Uterus (tissue), 4 donors: ENCODE results near the gene ARHGEF40. TPM values are rescaled to one million over a fixed set of nuclear protein-coding genes. Genes with fewer than 3 reads are reported as not detected.

Experiments
- DNase-seq, 2 donors: peaks; one replicate each; pipeline ENCODE4 v3.0.0-alpha.2; 2019 to 2020
- H3K27ac ChIP-seq, 2 donors: fragments of 200-600 bp; sonication (generic); 1 replicate in 1 of 2; 2 replicates in 1 of 2; pipeline ENCODE4 v1.5.1; 2016 to 2018
- H3K27me3 ChIP-seq, 2 donors: fragments of 200-600 bp; sonication (generic); one replicate each; pipeline ENCODE4 v1.5.1; 2018 to 2019; ENCODE audit warnings: control low read depth in 1 of 2
- H3K36me3 ChIP-seq, 2 donors: fragments of 200-600 bp; sonication (generic); one replicate each; pipeline ENCODE4 v1.5.1; 2019; ENCODE audit warnings: control low read depth in 1 of 2
- H3K4me1 ChIP-seq, 2 donors: fragments of 200-600 bp; sonication (generic); one replicate each; pipeline ENCODE4 v1.5.1; 2018 to 2019; ENCODE audit warnings: control low read depth in 1 of 2
- H3K4me3 ChIP-seq, 2 donors: fragments of 200-600 bp; sonication (generic); 1 replicate in 1 of 2; 2 replicates in 1 of 2; pipeline ENCODE4 v1.5.1; 2018 to 2019; ENCODE audit warnings: mild to moderate bottlenecking in 1 of 2
- H3K9me3 ChIP-seq, 2 donors: fragments of 200-600 bp; sonication (generic); one replicate each; pipeline ENCODE4 v1.5.1; 2019; ENCODE audit warnings: control low read depth in 1 of 2
- POLR2A ChIP-seq, 2 donors: fragments of 450-650 bp; IDR thresholded peaks; one replicate each; pipeline ENCODE4 v1.6.1; 2016; ENCODE audit warnings: antibody characterized with exemption in 2 of 2, mild to moderate bottlenecking in 1 of 2, moderate library complexity in 1 of 2
- intact Hi-C: fragments of 100-400 bp; cut with DNase I; formaldehyde crosslinking; loops from one replicate; pipeline ENCODE4 v1.15.1; 2023; ENCODE audit warnings: low total_unique reads
- total RNA-seq, 4 donors: library from RNA; depleted of rRNA in 3 of 4; stranded (reverse); fragments of >200 nt in 3 of 4; gene quantifications; one replicate each; pipeline versions ENCODE4 v1.1.0 to v1.2.4, GENCODE V29; 2014 to 2023
- TF ChIP-seq, protein P1 (sequence below), 4 experiments: fragments of 200-600 bp in 2 of 4; fragments of 450-650 bp in 2 of 4; sonication (generic) in 2 of 4; IDR thresholded peaks; one replicate each; pipeline ENCODE4 v1.5.1; 2016 to 2019; ENCODE audit warnings: antibody characterized with exemption in 4 of 4, mild to moderate bottlenecking in 2 of 4, moderate library complexity in 1 of 4
- donor health status: DM: yes; HTN: yes; CAD: no.

Gene ARHGEF40
- total RNA-seq, 4 donors from 2014 or later: 25.3 to 103 (median 66.9) TPM

DNA sequence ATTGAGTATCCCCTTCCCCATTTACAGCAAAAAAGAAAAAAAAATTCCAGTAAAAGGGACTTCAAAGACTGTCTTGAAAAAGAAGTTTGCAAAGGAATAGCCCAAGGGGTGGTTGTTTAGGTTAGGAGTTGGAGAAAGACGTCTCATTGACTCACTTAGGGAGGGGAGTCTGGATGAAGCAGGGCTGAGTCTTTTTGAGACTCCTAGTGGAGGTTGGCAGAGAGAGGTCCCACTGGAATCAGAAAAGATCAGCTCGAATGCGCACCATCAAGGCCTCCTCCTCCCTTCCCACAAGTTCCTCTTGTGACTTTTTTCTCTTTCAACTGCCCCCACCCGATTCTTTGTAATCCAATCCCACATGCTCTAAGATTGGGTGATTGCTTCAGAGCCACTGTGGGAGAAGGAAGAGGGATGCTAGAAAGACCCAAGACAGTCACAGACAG is 1.9 kb downstream of the ARHGEF40 start:
- TF ChIP-seq POLR2A (IDR thresholded peaks at IDR 0.05): no peak
- TF ChIP-seq, protein P1, sequence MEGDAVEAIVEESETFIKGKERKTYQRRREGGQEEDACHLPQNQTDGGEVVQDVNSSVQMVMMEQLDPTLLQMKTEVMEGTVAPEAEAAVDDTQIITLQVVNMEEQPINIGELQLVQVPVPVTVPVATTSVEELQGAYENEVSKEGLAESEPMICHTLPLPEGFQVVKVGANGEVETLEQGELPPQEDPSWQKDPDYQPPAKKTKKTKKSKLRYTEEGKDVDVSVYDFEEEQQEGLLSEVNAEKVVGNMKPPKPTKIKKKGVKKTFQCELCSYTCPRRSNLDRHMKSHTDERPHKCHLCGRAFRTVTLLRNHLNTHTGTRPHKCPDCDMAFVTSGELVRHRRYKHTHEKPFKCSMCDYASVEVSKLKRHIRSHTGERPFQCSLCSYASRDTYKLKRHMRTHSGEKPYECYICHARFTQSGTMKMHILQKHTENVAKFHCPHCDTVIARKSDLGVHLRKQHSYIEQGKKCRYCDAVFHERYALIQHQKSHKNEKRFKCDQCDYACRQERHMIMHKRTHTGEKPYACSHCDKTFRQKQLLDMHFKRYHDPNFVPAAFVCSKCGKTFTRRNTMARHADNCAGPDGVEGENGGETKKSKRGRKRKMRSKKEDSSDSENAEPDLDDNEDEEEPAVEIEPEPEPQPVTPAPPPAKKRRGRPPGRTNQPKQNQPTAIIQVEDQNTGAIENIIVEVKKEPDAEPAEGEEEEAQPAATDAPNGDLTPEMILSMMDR (IDR thresholded peaks at IDR 0.05): peak in 1 of 4 experiments; percentile 14

DNA sequence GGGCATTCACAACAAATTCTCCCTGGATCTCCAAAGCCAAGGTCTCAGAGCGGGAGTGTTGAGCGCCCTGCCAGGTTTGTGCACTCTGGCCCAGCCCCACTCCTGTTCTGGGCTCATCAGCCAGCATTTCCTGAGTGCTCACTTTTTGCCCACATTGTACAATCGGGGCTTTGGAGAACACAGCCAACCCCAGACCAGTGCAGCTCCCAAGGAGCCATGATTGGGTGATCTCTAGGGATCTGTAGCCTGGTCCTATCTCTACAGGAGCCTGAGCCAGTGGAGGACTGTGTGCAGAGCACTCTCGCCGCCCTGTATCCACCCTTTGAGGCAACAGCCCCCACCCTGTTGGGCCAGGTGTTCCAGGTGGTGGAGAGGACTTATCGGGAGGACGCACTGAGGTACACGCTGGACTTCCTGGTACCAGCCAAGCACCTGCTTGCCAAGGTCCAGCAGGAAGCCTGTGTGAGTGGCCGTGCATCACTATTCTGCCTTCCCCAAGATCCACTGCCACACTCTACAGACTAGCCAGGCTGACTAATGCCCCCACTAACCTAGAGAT is 2.8 kb downstream of the ARHGEF40 start:
- Histone ChIP-seq H3K9me3 (no peaks in the 10 kb centered on the region), H3K4me3 (no peak overlapping the region), H3K36me3 (no peaks in the 10 kb centered on the region), H3K4me1 (no peaks in the 10 kb centered on the region), H3K27ac (peak overlapping the region; percentile 95), H3K27me3 (no peaks in the 10 kb centered on the region)
- no peak for DNase-seq
- intact Hi-C loops: no loop called here
- TF ChIP-seq, protein P1 (IDR thresholded peaks at IDR 0.05): no peak
- no peak for TF ChIP-seq POLR2A (IDR thresholded peaks at IDR 0.05)

More for the DNA sequence above, 1.9 kb downstream of the ARHGEF40 start:
- H3K27ac ChIP-seq: peak overlapping the region; percentile 95
- no peaks in the 10 kb centered on the region for H3K36me3 ChIP-seq
- H3K4me1 ChIP-seq: no peaks in the 10 kb centered on the region
- H3K4me3 ChIP-seq: peak overlapping the region; percentile 59 to 63
- intact Hi-C loops: no loop called here
- H3K27me3 ChIP-seq: no peaks in the 10 kb centered on the region
- H3K9me3 ChIP-seq: no peaks in the 10 kb centered on the region
- DNase-seq: no peak

DNA sequence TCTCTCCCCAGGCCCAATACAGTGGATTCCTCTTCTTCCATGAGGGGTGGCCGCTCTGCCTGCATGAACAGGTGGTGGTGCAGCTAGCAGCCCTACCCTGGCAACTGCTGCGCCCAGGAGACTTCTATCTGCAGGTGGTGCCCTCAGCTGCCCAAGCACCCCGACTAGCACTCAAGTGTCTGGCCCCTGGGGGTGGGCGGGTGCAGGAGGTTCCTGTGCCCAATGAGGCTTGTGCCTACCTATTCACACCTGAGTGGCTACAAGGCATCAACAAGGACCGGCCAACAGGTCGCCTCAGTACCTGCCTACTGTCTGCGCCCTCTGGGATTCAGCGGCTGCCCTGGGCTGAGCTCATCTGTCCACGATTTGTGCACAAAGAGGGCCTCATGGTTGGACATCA is 3.8 kb downstream of the ARHGEF40 start:
- no peak for DNase-seq
- Histone ChIP-seq H3K27me3 (no peaks in the 10 kb centered on the region), H3K36me3 (no peaks in the 10 kb centered on the region), H3K9me3 (no peaks in the 10 kb centered on the region), H3K4me3 (no peak overlapping the region), H3K27ac (peak overlapping the region in 1 of 2 donors; percentile 19), H3K4me1 (no peaks in the 10 kb centered on the region)
- intact Hi-C loops: no loop called here
- no peak for TF ChIP-seq POLR2A (IDR thresholded peaks at IDR 0.05)
- TF ChIP-seq, protein P1 (IDR thresholded peaks at IDR 0.05): no peak

DNA sequence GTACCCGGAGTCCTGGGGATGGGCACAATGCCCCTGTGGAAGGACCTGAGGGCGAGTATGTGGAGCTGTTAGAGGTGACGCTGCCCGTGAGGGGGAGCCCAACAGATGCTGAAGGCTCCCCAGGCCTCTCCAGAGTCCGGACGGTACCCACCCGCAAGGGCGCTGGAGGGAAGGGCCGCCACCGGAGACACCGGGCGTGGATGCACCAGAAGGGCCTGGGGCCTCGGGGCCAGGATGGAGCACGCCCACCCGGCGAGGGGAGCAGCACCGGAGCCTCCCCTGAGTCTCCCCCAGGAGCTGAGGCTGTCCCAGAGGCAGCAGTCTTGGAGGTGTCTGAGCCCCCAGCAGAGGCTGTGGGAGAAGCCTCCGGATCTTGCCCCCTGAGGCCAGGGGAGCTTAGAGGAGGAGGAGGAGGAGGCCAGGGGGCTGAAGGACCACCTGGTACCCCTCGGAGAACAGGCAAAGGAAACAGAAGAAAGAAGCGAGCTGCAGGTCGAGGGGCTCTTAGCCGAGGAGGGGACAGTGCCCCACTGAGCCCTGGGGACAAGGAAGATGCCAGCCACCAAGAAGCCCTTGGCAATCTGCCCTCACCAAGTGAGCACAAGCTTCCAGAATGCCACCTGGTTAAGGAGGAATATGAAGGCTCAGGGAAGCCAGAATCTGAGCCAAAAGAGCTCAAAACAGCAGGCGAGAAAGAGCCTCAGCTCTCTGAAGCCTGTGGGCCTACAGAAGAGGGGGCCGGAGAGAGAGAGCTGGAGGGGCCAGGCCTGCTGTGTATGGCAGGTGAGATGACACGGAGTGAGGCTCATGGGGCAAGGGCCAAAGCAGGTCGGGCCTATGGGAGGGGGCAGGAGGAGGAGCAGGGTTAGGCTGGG is 4.5 kb downstream of the ARHGEF40 start:
- Histone ChIP-seq H3K27me3 (no peaks in the 10 kb centered on the region), H3K9me3 (no peaks in the 10 kb centered on the region), H3K4me1 (no peaks in the 10 kb centered on the region), H3K36me3 (no peaks in the 10 kb centered on the region), H3K4me3 (no peak overlapping the region), H3K27ac (peak overlapping the region in 1 of 2 donors; percentile 13)
- no peak for DNase-seq
- intact Hi-C loops: no loop called here
- TF ChIP-seq POLR2A (IDR thresholded peaks at IDR 0.05): no peak
- TF ChIP-seq, protein P1 (IDR thresholded peaks at IDR 0.05): no peak
